ENCODE results near the gene NRCAM. TPM values are rescaled to one million over a fixed set of nuclear protein-coding genes. Genes with fewer than 3 reads are reported as not detected.

NRCAM gene
- total and polyA plus RNA-seq, 2 of the 13 experiments (the other 11 are each of a cell fraction or from before 2014, with no cell fraction given), result 0.31 to 0.33 TPM

GRCh38 chr7:108324053-108325038 lies 131.9 kb downstream of the NRCAM start:
- Histone ChIP-seq H3K27me3 (ENCODE audit: control insufficient read depth in 1 of 2, insufficient read depth in 2 of 2, low read length in 2 of 2) (no peaks in the 10 kb centered on the region), H3K79me2 (ENCODE audit: insufficient read depth, low read length) (no peaks in the 10 kb centered on the region), H3K4me2 (ENCODE audit: low read depth, low read length) (no peak overlapping the region), H3K4me3 (replicated peaks in 1 of 3; ENCODE audit: insufficient read depth in 1 of 3, low read depth in 2 of 3, low read length in 3 of 3) (no peak overlapping the region), H3K9ac (ENCODE audit: insufficient read depth, low read depth, low read length) (no peak overlapping the region), H3K9me3 (ENCODE audit: low read length) (no peaks in the 10 kb centered on the region), H4K20me1 (ENCODE audit: insufficient read depth, low read length) (no peaks in the 10 kb centered on the region), H3K4me1 (ENCODE audit: insufficient read depth, low read length) (no peaks in the 10 kb centered on the region), H3K27ac (ENCODE audit: extremely low read length, insufficient read depth, low read length) (no peak overlapping the region), H2AFZ (ENCODE audit: low read length) (no peak overlapping the region), H3K36me3 (replicated peaks in 1 of 2; ENCODE audit: control insufficient read depth in 1 of 2, insufficient read depth in 2 of 2, low read length in 2 of 2) (no peaks in the 10 kb centered on the region)
- intact Hi-C loops (cut with micrococcal nuclease; ENCODE audit: unreplicated experiment), result no loop called here
- in situ Hi-C loops (cut with HindIII; ENCODE audit: extremely low pct_ligation_motif_present, low pct_unique_long_range_greater_than_20kb), result no loop called here
- ATAC-seq (no peak), FAIRE-seq (no peak), DNase-seq (ENCODE audit: low spot score) (no peak)
- TF ChIP-seq CHD2 (IDR thresholded peaks at IDR 0.05; ENCODE audit: low read depth, low read length) (no peak), ZNF564 (CRISPR knock-in tag; IDR thresholded peaks at IDR 0.05) (no peak), MIER2 (CRISPR knock-in tag; IDR thresholded peaks at IDR 0.05) (no peak), SP4 (CRISPR knock-in tag; IDR thresholded peaks at IDR 0.05) (no peak), ZNF782 (CRISPR knock-in tag; IDR thresholded peaks at IDR 0.05; ENCODE audit: borderline replicate concordance) (no peak), PHF20 (CRISPR knock-in tag; IDR thresholded peaks at IDR 0.05) (no peak), HIVEP1 (CRISPR knock-in tag; IDR thresholded peaks at IDR 0.05) (no peak), ZNF235 (CRISPR knock-in tag; IDR thresholded peaks at IDR 0.05; ENCODE audit: borderline replicate concordance) (no peak), DR1 (CRISPR knock-in tag; IDR thresholded peaks at IDR 0.05) (no peak), TBX2 (CRISPR knock-in tag; IDR thresholded peaks at IDR 0.05; ENCODE audit: borderline replicate concordance) (no peak), KAT8 (CRISPR knock-in tag; IDR thresholded peaks at IDR 0.05) (no peak), MTA3 (CRISPR knock-in tag; IDR thresholded peaks at IDR 0.05) (no peak)
- TF ChIP-seq, protein P1, sequence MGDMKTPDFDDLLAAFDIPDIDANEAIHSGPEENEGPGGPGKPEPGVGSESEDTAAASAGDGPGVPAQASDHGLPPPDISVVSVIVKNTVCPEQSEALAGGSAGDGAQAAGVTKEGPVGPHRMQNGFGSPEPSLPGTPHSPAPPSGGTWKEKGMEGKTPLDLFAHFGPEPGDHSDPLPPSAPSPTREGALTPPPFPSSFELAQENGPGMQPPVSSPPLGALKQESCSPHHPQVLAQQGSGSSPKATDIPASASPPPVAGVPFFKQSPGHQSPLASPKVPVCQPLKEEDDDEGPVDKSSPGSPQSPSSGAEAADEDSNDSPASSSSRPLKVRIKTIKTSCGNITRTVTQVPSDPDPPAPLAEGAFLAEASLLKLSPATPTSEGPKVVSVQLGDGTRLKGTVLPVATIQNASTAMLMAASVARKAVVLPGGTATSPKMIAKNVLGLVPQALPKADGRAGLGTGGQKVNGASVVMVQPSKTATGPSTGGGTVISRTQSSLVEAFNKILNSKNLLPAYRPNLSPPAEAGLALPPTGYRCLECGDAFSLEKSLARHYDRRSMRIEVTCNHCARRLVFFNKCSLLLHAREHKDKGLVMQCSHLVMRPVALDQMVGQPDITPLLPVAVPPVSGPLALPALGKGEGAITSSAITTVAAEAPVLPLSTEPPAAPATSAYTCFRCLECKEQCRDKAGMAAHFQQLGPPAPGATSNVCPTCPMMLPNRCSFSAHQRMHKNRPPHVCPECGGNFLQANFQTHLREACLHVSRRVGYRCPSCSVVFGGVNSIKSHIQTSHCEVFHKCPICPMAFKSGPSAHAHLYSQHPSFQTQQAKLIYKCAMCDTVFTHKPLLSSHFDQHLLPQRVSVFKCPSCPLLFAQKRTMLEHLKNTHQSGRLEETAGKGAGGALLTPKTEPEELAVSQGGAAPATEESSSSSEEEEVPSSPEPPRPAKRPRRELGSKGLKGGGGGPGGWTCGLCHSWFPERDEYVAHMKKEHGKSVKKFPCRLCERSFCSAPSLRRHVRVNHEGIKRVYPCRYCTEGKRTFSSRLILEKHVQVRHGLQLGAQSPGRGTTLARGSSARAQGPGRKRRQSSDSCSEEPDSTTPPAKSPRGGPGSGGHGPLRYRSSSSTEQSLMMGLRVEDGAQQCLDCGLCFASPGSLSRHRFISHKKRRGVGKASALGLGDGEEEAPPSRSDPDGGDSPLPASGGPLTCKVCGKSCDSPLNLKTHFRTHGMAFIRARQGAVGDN (CRISPR knock-in tag; IDR thresholded peaks at IDR 0.05), result no peak
- TF ChIP-seq, protein P2, sequence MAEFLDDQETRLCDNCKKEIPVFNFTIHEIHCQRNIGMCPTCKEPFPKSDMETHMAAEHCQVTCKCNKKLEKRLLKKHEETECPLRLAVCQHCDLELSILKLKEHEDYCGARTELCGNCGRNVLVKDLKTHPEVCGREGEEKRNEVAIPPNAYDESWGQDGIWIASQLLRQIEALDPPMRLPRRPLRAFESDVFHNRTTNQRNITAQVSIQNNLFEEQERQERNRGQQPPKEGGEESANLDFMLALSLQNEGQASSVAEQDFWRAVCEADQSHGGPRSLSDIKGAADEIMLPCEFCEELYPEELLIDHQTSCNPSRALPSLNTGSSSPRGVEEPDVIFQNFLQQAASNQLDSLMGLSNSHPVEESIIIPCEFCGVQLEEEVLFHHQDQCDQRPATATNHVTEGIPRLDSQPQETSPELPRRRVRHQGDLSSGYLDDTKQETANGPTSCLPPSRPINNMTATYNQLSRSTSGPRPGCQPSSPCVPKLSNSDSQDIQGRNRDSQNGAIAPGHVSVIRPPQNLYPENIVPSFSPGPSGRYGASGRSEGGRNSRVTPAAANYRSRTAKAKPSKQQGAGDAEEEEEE (CRISPR knock-in tag; IDR thresholded peaks at IDR 0.05; ENCODE audit: borderline replicate concordance), result no peak
- TF ChIP-seq, protein P3, sequence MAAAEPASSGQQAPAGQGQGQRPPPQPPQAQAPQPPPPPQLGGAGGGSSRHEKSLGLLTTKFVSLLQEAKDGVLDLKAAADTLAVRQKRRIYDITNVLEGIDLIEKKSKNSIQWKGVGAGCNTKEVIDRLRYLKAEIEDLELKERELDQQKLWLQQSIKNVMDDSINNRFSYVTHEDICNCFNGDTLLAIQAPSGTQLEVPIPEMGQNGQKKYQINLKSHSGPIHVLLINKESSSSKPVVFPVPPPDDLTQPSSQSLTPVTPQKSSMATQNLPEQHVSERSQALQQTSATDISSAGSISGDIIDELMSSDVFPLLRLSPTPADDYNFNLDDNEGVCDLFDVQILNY (CRISPR knock-in tag; conservative IDR thresholded peaks at IDR 0.05), result no peak
- BruUV-seq (replicated peaks), result no TSS peak
- WGBS (ENCODE audit: low lambda C conversion rate), result 13% methylated on average over 4 of the region's 4 CpGs
- CTCF ChIA-PET (ENCODE audit: low intra/inter-chr PET ratio, low total read pairs), result no interaction called here
- POLR2A ChIA-PET, result no interaction called here

Data from HepG2 (cell line).